CD4-positive, CD25-positive, alpha-beta regulatory T cell (primary cell): ENCODE data around the gene CDY2A. TPM values are rescaled to one million over a fixed set of nuclear protein-coding genes. Genes with fewer than 3 reads are reported as not detected.
"Not testable (repeated sequence)": the region's sequence is repeated elsewhere in the genome, so short reads cannot be mapped to it uniquely, and the experiment has no call there.

Experiments
- ATAC-seq, 2 donors: fragments of 150-1000 bp; cut with Tn5 transposase; one replicate each; pipeline ENCODE4 v1.10.0; 2021; ENCODE audit warnings: low read depth in 2 of 2, moderate number of reproducible peaks in 2 of 2, moderate library complexity in 1 of 2
- DNase-seq, 3 donors: peaks; one replicate each; pipeline versions ENCODE4 v3.0.0 to v3.0.0-alpha.2; 2012 to 2022; ENCODE audit warnings: mixed read lengths in 1 of 3
- H3K27ac ChIP-seq: one replicate; pipeline ENCODE4 v1.7.0; 2013; ENCODE audit warnings: mild to moderate bottlenecking, low read length; ENCODE audit not compliant: insufficient read depth, poor library complexity, severe bottlenecking
- H3K27me3 ChIP-seq: one replicate; pipeline ENCODE4 v1.7.0; 2013; ENCODE audit warnings: low read length; ENCODE audit not compliant: control insufficient read depth, insufficient read depth
- H3K36me3 ChIP-seq: one replicate; pipeline ENCODE4 v1.7.0; 2013; ENCODE audit warnings: mild to moderate bottlenecking, low read length, moderate library complexity; ENCODE audit not compliant: control insufficient read depth, insufficient read depth
- H3K4me1 ChIP-seq: 2 replicates; pipeline ENCODE4 v1.7.0; 2013; ENCODE audit warnings: mild to moderate bottlenecking, low read length; ENCODE audit not compliant: insufficient read depth, control insufficient read depth, poor library complexity, severe bottlenecking
- H3K4me3 ChIP-seq: one replicate; pipeline ENCODE4 v1.7.0; 2013; ENCODE audit warnings: low read depth, mild to moderate bottlenecking, low read length, moderate library complexity
- H3K9me3 ChIP-seq, 2 experiments: 1 replicate in 1 of 2; 2 replicates in 1 of 2; pipeline ENCODE4 v1.7.0; 2013; ENCODE audit warnings: low read length in 2 of 2, mild to moderate bottlenecking in 1 of 2, moderate library complexity in 1 of 2; ENCODE audit not compliant: control insufficient read depth in 2 of 2
- H3K27ac Mint-ChIP-seq, 3 donors: one replicate each; pipeline ENCODE4 v1.8.0; 2020 to 2022; ENCODE audit warnings: mild to moderate bottlenecking in 3 of 3, mixed read lengths in 3 of 3, moderate library complexity in 2 of 3
- H3K27me3 Mint-ChIP-seq: one replicate; pipeline ENCODE4 v1.8.0; 2022; ENCODE audit warnings: mild to moderate bottlenecking, mixed read lengths
- H3K36me3 Mint-ChIP-seq: one replicate; pipeline ENCODE4 v1.8.0; 2020; ENCODE audit warnings: mixed read lengths
- H3K4me1 Mint-ChIP-seq, 4 donors: one replicate each; pipeline ENCODE4 v1.8.0; 2020 to 2022; ENCODE audit warnings: mixed read lengths in 4 of 4, mild to moderate bottlenecking in 1 of 4
- H3K4me3 Mint-ChIP-seq, 4 donors: one replicate each; pipeline ENCODE4 v1.8.0; 2020 to 2022; ENCODE audit warnings: mild to moderate bottlenecking in 4 of 4, mixed read lengths in 4 of 4, moderate library complexity in 3 of 4
- H3K9me3 Mint-ChIP-seq, 7 donors: one replicate each; pipeline ENCODE4 v1.8.0; 2020 to 2022; ENCODE audit warnings: mixed read lengths in 7 of 7, mild to moderate bottlenecking in 3 of 7, moderate library complexity in 2 of 7
- polyA plus RNA-seq, 4 donors: library from polyadenylated mRNA; unstranded; fragments of 300-500 nt; fragmentation: Illumina TruSeq; gene quantifications; one replicate each; pipeline ENCODE4 v1.2.3, GENCODE V29; 2021
- total RNA-seq: library from RNA; stranded (reverse); gene quantifications from one replicate; pipeline ENCODE4 v1.2.3, GENCODE V29; 2022

CDY2A gene
- not detected for total RNA-seq
- polyA plus RNA-seq, result not detected

- H3K27me3 Mint-ChIP-seq, H3K4me3 ChIP-seq, H3K4me1 Mint-ChIP-seq, H3K27me3 ChIP-seq, DNase-seq, H3K36me3 Mint-ChIP-seq, H3K27ac Mint-ChIP-seq, H3K4me3 Mint-ChIP-seq, ATAC-seq, H3K9me3 ChIP-seq, H3K4me1 ChIP-seq, H3K36me3 ChIP-seq, H3K27ac ChIP-seq, H3K9me3 Mint-ChIP-seq: not testable (repeated sequence)
These were observed at the start of gene CDY2A for GRCh38 chrY:18025487-18025886. TSS of gene CDY2A (plus strand) at chrY:18025787. CDS start at chrY:18026115, 328 bp downstream.

GRCh38 chrY:17997586-17997985 lies 28.0 kb upstream of the CDY2A start:
- H3K4me1 Mint-ChIP-seq, DNase-seq, H3K27me3 ChIP-seq, H3K27ac ChIP-seq, ATAC-seq, H3K4me1 ChIP-seq, H3K9me3 Mint-ChIP-seq, H3K9me3 ChIP-seq, H3K27me3 Mint-ChIP-seq, H3K36me3 ChIP-seq, H3K4me3 Mint-ChIP-seq, H3K27ac Mint-ChIP-seq, H3K4me3 ChIP-seq, H3K36me3 Mint-ChIP-seq: not testable (repeated sequence)

GRCh38 chrY:17998266-17998665 lies 27.3 kb upstream of the CDY2A start:
- H3K4me3 ChIP-seq, H3K4me1 ChIP-seq, H3K27ac Mint-ChIP-seq, ATAC-seq, H3K4me3 Mint-ChIP-seq, H3K9me3 Mint-ChIP-seq, H3K9me3 ChIP-seq, H3K27ac ChIP-seq, H3K27me3 ChIP-seq, H3K36me3 ChIP-seq, H3K36me3 Mint-ChIP-seq, H3K27me3 Mint-ChIP-seq, DNase-seq, H3K4me1 Mint-ChIP-seq: not testable (repeated sequence)

GRCh38 chrY:18023897-18024296 lies 1.7 kb upstream of the CDY2A start:
- not testable (repeated sequence) for H3K4me3 Mint-ChIP-seq, H3K4me1 ChIP-seq, ATAC-seq, H3K27ac Mint-ChIP-seq, H3K27ac ChIP-seq, H3K9me3 ChIP-seq, H3K9me3 Mint-ChIP-seq, H3K4me1 Mint-ChIP-seq, H3K27me3 ChIP-seq, H3K36me3 Mint-ChIP-seq, H3K36me3 ChIP-seq, H3K4me3 ChIP-seq, DNase-seq, H3K27me3 Mint-ChIP-seq

GRCh38 chrY:18028845-18029244 lies 3.3 kb downstream of the CDY2A start:
- not testable (repeated sequence) for H3K9me3 ChIP-seq, H3K27ac Mint-ChIP-seq, H3K4me3 Mint-ChIP-seq, H3K4me3 ChIP-seq, ATAC-seq, H3K36me3 ChIP-seq, DNase-seq, H3K27me3 Mint-ChIP-seq, H3K36me3 Mint-ChIP-seq, H3K27me3 ChIP-seq, H3K4me1 Mint-ChIP-seq, H3K4me1 ChIP-seq, H3K27ac ChIP-seq, H3K9me3 Mint-ChIP-seq

GRCh38 chrY:18030178-18030577 lies 4.6 kb downstream of the CDY2A start:
- not testable (repeated sequence) for H3K4me1 Mint-ChIP-seq, H3K27me3 ChIP-seq, H3K36me3 Mint-ChIP-seq, H3K27ac ChIP-seq, H3K9me3 ChIP-seq, ATAC-seq, H3K4me3 ChIP-seq, H3K4me3 Mint-ChIP-seq, H3K36me3 ChIP-seq, H3K27me3 Mint-ChIP-seq, H3K27ac Mint-ChIP-seq, H3K9me3 Mint-ChIP-seq, H3K4me1 ChIP-seq, DNase-seq

GRCh38 chrY:18034100-18034814 lies 8.7 kb downstream of the CDY2A start:
- H3K27ac Mint-ChIP-seq, DNase-seq, H3K4me3 Mint-ChIP-seq: not testable (repeated sequence)

GRCh38 chrY:18034864-18035263 lies 9.3 kb downstream of the CDY2A start:
- not testable (repeated sequence) for ATAC-seq, DNase-seq, H3K4me3 ChIP-seq, H3K27ac ChIP-seq, H3K9me3 ChIP-seq, H3K27ac Mint-ChIP-seq, H3K36me3 Mint-ChIP-seq, H3K27me3 ChIP-seq, H3K36me3 ChIP-seq, H3K4me1 Mint-ChIP-seq, H3K4me1 ChIP-seq, H3K4me3 Mint-ChIP-seq, H3K9me3 Mint-ChIP-seq, H3K27me3 Mint-ChIP-seq

More at GRCh38 chrY:18034100-18034814, 8.7 kb downstream of the CDY2A start:
- not testable (repeated sequence) for H3K4me1 Mint-ChIP-seq, H3K36me3 ChIP-seq, ATAC-seq, H3K9me3 ChIP-seq, H3K27ac ChIP-seq, H3K27me3 Mint-ChIP-seq, H3K36me3 Mint-ChIP-seq, H3K4me3 ChIP-seq, H3K9me3 Mint-ChIP-seq, H3K4me1 ChIP-seq, H3K27me3 ChIP-seq
